NOMO-1 treated with dmso at 0.1 percent for 144 hours (cell line): ENCODE results near the gene RNF26.

ENCODE experiments used
- DNase-seq: peaks from one replicate; lab custom pipeline; 2025; ENCODE audit not compliant: unreplicated experiment; lab: John Stamatoyannopoulos, UW

RNF26 gene

GRCh38 chr11:119334174-119334930, at the start of gene RNF26:
RNF26 (plus strand) TSS chr11:119334527; CDS start chr11:119335123, 596 bp downstream.
- peak; percentile 97 for DNase-seq

- no peak for DNase-seq
Measured at GRCh38 chr11:119285431-119285830, 48.9 kb upstream of the RNF26 start.

GRCh38 chr11:119288219-119288618, 46.1 kb upstream of the RNF26 start:
- no peak for DNase-seq

GRCh38 chr11:119290894-119291497, 43.3 kb upstream of the RNF26 start:
- DNase-seq = no peak

GRCh38 chr11:119293461-119293860, 40.9 kb upstream of the RNF26 start:
- no peak for DNase-seq

- DNase-seq = no peak
Measured at GRCh38 chr11:119295178-119295577, 39.1 kb upstream of the RNF26 start.

- DNase-seq = no peak
Measured at GRCh38 chr11:119297938-119298337, 36.4 kb upstream of the RNF26 start.

- DNase-seq = no peak
Measured at GRCh38 chr11:119298726-119299125, 35.6 kb upstream of the RNF26 start.

GRCh38 chr11:119299416-119299815, 34.9 kb upstream of the RNF26 start:
- no peak for DNase-seq

GRCh38 chr11:119300198-119300964, 33.9 kb upstream of the RNF26 start:
- DNase-seq = no peak

GRCh38 chr11:119303227-119303718, 31.1 kb upstream of the RNF26 start:
- DNase-seq = no peak

GRCh38 chr11:119305556-119306372, 28.6 kb upstream of the RNF26 start:
- no peak for DNase-seq

- no peak for DNase-seq
Measured at GRCh38 chr11:119306373-119306890, 27.9 kb upstream of the RNF26 start.

GRCh38 chr11:119307219-119307618, 27.1 kb upstream of the RNF26 start:
- no peak for DNase-seq

- DNase-seq = no peak
Measured at GRCh38 chr11:119307974-119308373, 26.4 kb upstream of the RNF26 start.

GRCh38 chr11:119309411-119309810, 24.9 kb upstream of the RNF26 start:
- no peak for DNase-seq

- no peak for DNase-seq
Measured at GRCh38 chr11:119309953-119310681, 24.2 kb upstream of the RNF26 start.

- DNase-seq = no peak
Measured at GRCh38 chr11:119310682-119311052, 23.7 kb upstream of the RNF26 start.

GRCh38 chr11:119314726-119315125, 19.6 kb upstream of the RNF26 start:
- DNase-seq = no peak
